HG03139 (cell line): ENCODE measurements around the gene TLR1.
"Not testable (repeated sequence)": the region's sequence is repeated elsewhere in the genome, so short reads cannot be mapped to it uniquely, and the experiment has no call there.

Experiments
- ATAC-seq: cut with Tn5 transposase; IDR thresholded peaks from one replicate; pipeline ENCODE4 v1.9.1; 2021; ENCODE audit not compliant: unreplicated experiment

The TLR1 gene

DNA sequence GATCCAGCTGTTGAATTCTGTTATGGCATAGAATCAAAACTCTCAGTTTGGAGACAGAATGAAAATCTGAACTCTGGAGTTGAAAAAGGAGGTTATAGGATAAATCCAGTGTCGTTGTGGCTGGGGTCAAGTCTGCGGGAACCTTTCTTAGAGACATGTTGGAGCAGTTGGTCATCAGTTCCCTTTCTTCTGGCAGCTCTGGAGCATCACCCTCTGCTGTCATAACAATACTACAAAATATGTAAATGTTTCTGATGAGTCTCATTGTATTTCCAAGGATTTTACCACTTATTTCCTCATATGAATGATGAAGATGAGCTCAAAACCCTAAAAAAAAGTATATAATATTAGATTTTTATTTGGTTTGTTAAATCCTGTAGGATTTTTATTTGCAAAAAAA is 29.3 kb downstream of the TLR1 start:
- no peak for ATAC-seq

DNA sequence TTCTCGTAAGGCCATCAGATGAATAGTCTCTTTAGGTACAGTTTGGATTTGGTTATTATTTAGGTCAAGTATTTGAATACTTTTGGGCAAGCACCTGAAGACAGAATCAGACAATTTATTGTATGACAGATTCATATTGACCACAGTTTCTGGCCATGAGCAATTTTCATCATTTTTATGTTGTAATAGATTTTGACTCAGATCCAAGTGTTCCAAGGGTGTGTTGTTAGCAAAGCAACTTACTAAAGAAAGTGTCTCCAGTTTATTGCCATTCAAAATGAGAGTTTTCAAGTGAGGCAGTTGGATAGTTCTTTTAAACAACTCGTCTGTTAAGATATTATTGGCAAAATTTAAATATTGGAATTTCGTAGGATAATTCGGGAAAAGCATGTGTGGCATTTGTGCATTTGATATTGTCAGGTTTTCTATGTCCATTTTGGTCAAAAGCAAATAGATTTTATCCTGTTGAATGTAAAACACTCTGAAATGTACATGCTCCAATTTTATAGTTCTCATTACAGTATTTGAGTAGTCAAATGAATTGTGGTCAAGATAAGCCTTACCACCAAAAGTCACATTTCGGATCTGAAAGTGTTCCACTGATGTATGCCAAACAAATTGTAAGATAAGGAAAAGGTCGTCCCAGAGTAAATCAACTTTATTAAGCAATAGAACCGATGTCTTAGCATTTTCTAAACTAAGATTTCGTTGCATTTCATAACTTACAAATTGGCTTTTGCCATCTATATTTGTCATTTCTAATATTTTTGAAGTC is 30.2 kb downstream of the TLR1 start:
- ATAC-seq: no peak

DNA sequence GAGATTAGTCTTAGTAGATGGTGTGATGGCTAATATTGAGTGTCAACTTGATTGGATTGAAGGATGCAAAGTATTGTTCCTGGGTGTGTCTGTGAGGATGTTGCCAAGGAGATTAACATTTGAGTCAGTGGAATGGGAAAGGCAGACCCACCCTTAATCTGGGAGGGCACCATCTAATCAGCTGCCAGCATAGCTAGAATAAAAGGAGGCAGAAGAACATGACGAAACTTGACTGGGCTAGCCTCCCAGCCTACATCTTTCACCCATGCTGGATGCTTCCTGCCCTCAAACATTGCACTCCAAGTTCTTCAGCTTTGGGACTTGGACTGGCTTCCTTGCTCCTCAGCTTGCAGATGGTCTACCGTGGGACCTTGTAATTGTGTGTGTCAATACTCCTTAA is 34.3 kb downstream of the TLR1 start:
- ATAC-seq: not testable (repeated sequence)

DNA sequence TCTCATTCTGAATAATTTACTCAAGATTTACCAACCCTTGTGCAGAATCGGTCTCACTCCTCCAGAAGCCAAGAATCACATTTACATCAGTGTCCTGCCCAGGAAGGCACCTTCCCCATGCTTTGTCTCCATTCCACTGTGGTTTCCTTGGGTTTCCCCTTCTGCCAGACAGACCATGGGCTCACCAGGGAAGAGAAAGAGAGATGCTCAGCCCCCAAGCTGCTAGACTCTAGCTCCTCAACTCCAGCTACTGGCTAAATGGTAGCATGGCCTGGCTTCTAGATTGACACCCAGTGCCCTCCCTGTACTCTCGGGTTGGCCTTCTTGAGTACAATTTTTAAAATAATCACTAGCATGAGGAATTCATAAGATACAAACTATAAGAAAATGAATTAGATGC is 34.7 kb downstream of the TLR1 start:
- no peak for ATAC-seq

DNA sequence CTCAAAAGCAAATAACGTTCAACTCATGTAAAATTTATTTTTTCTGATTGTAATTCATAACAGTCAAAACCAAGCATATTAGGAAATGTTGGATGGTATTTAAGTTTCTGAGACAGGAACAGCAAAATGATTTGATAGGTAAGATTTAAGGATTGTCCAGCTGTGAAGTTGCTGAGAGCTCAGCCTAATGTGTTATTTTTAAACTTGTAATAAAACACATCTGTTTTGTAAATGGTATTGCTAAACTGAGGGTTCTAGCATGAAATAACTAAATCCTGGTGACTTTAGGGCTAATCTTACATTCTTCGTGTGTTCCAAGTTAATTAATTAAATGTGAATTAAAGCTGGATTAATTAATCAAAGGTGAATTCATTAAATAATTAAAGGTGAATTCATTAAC is 35.1 kb downstream of the TLR1 start:
- no peak for ATAC-seq

DNA sequence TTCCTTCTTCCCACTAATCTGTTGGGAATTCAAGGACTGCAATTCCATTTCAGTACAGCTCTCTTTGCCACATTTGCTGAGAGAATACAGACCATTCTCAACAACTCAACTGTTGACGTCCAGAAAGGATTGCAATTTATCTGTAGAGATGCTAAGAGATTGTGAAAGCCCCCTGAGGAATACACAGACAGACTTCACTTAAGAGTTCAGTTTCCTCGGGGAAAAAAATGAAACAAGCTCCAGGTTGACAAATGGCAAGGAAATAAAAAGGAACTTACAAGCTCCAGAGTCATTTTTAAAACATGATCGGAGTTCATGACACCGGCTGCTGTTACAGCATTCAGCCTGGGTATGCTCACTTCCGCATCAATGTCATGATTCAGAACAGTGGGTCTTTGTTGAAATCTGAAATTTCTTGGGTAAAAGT is 35.6 kb downstream of the TLR1 start:
- ATAC-seq: no peak

DNA sequence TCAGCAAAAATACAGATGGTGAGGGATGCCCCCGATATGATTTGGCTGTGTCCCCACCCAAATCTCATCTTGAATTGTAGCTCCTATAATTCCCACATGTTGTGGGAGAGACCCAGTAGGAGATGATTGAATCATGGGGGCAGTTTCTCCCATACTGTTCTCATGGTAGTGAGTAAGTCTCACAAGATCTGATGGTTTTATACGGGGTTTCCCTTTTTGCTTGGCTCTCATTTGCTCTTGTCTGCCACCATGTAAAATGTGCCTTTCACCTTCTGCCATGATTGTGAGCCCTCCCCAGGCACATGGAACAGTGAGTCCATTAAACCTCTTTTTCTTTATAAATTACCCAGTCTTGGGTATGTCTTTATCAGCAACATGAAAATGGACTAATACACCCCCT is 37.7 kb downstream of the TLR1 start:
- ATAC-seq: not testable (repeated sequence)

DNA sequence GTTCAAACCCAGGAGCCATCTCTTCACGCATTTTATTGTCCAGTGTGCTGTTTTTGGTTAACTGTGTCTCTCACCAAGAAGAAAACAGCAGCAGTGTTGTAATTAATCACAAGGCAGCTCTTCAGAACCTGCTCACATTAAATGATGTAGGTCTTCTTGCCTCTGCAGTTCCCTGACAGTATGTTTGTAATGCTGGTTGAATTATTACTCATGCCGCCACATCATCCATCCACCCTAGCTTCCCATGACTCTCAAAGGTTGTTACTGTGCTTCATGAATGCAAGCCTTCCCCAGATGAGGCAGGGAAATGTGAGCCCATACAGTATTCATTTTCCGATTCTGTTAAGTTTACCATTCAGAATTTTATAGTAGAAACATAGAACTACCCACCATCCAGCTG is 39.2 kb downstream of the TLR1 start:
- ATAC-seq: no peak

DNA sequence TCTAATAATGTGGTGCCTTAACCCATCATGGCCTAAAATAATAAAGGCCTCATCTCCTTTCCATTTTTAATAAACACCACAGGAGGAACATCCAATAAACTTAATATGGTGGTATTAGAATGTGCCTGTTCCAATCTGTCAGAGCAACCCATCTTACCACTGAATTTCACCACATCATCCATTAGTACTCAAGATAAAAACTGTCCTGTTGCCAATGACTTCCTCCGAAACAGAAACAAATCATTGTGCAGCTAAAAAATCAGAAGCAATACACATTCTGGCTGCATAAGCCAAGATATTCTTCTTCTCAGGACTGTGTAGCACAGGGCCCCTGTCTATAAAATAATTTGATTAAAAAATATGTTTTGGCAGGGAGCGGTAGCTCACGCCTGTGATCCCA is 40.3 kb downstream of the TLR1 start:
- no peak for ATAC-seq

DNA sequence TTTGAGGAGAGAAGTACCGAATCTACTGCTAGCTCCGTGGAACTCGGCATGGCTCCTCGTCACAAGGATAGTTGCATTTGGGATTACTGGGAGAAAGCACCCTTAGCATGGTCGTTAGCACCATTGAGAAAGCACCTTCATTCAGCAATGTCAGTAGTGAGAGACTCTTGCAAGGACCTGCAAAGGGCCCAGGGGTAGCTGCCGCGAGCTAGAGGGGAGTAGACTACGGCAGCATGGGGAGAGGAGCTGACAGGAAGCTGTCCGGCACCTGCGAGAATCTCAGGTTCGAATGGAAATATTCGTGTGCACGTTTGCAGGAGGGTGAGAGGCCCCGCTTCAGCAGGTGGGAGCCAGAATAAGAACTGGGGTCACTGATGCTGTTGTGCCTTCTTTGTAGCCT is 42.0 kb downstream of the TLR1 start:
- no peak for ATAC-seq

DNA sequence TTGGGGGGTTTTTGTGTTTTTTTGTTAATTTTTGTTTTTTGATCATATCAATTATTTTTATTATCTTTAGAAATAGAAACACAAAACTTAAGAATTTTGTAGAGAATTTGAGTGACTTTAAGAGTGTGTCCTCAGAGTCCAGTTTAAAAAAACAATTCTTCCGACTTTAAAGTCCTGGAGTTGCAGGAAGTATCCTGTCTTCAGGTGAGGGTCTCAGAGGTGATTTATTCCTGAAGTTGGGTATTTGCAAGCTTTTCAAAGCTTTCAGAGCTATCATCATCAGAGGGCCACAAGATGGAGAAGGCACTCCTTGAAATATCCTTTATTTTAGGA is 44.8 kb downstream of the TLR1 start:
- ATAC-seq: no peak

DNA sequence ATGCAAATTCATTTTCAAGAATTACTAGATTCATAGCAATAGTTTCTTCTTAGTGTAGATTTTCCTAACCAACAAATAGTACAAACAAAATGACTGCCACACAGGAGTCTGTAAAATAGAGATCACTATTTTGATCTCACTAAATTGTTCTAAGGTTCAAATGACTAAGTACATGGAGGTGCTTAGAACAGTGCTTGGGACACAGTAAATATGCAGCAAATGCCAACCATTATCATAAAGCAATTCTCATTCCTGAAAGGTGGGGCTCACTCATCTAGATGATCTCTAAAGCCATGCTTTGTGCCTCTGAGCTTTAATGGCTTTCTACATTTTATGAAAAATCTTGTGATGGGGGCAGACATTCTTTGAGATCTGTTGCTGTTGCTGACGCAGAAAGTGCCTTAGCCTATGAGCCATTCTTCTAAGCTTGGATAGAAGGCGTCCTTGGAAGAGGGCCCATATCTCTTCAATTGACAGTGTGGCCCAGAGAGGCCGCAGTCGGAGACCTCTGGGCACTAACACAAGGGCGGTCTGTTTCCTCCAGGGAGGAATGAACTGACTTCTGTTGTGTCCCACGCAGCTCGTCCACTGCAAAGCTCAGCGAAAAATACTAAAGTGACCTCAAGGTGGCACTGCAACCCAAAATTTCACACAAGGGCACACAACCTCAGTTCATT is 45.3 kb downstream of the TLR1 start:
- no peak for ATAC-seq

DNA sequence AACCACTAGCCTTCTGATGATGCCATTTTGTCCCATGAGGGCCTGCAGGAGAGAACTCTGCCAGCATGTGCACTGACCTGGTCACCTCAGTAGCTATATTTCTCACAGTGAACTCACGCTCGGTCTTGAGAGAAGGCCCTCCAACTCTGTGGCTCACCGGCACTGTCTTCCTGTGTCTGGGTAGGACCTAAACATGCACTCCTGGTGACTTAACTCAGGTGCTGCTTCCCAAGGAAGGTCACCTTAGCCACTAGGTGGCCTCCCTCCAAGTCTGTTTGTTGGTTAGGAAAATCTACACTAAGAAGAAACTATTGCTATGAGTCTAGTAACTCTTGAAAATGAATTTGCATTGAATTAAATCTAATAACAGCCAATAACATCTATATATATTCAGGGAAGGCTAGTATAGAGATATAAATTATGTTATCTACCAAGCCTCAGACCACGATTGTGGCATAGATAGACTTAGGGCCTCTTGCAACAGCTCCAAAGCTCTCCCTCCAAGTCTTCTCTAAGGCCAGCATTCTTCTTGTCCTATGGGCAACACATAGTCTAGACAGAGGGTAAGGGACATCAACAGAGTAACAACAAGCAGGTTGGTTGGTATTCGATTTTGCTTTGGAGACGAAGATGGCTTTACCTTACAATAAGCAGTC is 46.5 kb downstream of the TLR1 start:
- no peak for ATAC-seq

DNA sequence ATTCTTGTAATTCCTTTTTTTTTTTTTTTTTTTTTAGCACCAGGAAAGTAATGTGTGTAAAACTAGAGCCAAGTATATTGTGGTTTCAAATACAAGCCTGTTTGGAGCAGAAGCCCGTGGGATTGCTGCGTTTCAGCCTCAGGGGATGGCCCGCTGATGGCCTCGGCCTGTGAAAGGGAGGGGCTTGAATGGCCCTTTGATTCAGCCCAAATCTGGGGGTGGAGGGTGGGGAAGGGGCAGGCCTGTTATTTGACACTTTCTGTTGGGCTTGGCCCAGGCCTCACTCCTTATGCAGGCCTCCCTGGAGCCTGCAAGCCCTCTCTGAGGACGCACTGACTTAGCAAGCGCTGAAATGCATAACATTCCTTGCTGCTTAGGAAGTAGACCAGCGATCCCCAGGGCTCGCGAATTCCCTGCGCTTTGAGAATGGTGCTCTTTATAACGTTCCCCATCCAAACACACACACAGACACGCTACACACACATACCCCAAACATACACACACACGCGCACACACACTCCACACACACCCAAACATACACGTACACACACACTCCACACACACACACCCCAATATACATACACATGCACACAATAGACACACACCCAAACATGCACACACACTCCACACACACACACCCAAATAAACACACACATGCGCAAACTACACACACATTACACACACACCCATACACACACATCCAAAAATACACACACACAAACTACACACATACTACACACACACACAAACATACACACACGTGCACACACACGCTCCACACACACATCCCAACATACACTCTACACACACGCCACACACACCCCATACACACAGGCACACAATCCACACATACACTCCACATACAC is 51.4 kb downstream of the TLR1 start:
- no peak for ATAC-seq

DNA sequence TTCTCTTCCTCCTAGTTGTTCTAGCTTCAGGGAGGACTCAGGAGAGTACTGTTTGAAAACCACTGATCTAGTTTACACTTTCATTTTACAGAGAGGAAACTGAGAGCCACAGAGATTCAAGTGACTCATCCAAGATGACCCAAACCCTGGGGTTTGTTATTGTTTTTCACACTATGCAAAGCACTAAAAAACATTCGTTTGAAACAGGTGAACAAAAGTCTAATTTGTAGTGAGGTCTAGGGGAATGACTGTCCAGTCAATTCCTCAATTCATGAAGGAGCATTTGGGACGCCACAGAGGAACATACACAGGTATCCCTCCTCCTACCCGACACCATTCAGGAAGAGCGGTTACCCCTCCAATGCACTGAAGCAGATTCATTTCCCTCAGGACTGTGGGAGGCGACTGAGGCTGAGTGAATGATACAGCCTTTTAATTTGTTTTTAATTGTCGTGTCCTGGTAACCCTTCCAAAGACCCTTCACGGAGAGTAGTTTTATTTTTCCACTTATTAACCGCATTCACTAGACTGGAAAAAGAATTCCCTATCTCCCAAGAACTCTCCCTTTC is 52.1 kb downstream of the TLR1 start:
- ATAC-seq: peak; percentile 83

DNA sequence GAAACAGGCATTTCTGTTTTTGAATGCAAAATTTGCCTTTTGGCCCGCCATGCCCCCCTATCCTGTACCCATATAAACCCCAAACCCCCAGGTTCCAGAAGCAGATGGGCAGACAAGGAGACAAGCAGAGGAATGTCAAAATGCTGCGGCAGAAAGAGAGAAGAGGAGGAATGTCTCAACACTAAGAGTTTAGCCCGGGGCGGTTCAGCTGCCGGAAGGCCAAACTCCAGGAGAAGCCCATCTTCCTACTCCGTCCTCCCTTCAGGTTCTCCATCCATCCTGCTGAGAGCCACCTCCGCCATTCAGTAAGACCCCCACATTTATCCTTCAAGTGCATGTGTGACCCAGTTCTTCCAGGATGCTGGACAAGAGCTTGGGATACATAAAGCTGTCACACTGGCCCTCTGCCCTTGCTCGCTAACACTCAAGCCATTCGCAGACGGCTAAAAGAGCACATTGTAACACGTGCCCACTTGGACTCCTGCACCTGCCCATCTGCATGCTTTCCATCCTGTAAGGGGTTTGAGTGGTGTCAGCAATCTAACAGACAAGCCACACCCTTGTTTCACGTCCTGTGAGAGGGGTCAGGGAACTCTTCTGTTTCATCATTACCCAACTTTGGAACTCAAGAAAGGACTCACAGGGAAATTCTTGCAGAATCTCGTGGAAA is 53.1 kb downstream of the TLR1 start:
- ATAC-seq: no peak

DNA sequence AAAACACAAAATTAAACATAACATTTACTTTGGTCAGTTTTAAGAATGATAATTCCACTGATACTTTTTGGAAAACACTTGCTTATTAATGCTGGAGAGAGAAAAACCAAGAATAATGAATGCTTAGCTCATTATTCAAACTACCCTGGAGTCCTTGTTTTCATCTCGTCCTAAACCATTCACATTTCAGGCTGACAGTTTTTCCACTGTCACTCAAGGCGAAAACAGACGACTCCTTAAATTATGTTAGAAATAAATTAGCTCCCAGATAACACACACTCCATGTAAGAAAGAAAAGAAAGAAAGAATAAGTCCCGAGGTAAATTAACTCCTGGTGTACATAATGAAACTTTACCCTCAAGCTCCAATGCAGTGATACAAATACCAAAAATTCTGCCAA is 55.3 kb downstream of the TLR1 start:
- ATAC-seq: no peak

DNA sequence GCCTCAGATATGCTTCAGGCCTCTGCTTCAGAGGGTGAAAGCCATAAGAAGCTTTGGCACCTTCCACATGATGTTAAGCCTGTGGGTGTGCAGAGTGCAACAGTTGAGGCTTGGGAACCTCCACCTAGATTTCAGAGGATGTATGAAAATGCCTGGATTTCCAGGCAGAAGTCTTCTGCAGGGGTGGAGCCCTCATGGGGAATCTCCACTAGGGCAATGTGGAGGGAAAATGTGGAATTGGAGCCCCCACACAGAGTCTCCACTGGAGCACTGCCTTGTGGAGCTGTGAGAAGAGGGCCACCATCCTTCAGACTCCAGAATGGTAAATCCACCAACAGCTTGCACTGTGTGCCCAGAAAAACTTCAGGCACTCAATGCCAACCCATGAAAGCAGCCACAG is 57.0 kb downstream of the TLR1 start:
- no peak for ATAC-seq
